ENCODE measurements around the gene ATXN3L. TPM values are rescaled to one million over a fixed set of nuclear protein-coding genes. Genes with fewer than 3 reads are reported as not detected.

Gene ATXN3L
- total RNA-seq, 1 experiment from 2014 or later, result not detected

- Mint-ChIP-seq H3K27ac (ENCODE audit: low read depth, unreplicated experiment) (no peak overlapping the region), H3K4me1 (ENCODE audit: insufficient read depth, unreplicated experiment) (no peaks in the 10 kb centered on the region), H3K27me3 (ENCODE audit: insufficient read depth, unreplicated experiment) (no peaks in the 10 kb centered on the region), H3K36me3 (ENCODE audit: insufficient read depth, unreplicated experiment) (no peaks in the 10 kb centered on the region), H3K4me3 (ENCODE audit: unreplicated experiment) (no peak overlapping the region), H3K9me3 (ENCODE audit: unreplicated experiment) (no peaks in the 10 kb centered on the region)
- DNase-seq (ENCODE audit: unreplicated experiment), result no peak
- TF ChIP-seq CTCF (IDR thresholded peaks at IDR 0.05; ENCODE audit: unreplicated experiment), result no peak
- no TSS peak for BruUV-seq (replicated peaks)
- POLR2A ChIA-PET, result no interaction called here
- CTCF ChIA-PET, result interaction anchor here (1.5 kb wide), 1 partner anchor 141 kb away, joined by 3 read pairs; no protein-coding TSS in a partner anchor
- intact Hi-C loops (cut with micrococcal nuclease), result no loop called here
Measured at GRCh38 chrX:13346646-13347045, 26.8 kb upstream of the ATXN3L start.

DNA sequence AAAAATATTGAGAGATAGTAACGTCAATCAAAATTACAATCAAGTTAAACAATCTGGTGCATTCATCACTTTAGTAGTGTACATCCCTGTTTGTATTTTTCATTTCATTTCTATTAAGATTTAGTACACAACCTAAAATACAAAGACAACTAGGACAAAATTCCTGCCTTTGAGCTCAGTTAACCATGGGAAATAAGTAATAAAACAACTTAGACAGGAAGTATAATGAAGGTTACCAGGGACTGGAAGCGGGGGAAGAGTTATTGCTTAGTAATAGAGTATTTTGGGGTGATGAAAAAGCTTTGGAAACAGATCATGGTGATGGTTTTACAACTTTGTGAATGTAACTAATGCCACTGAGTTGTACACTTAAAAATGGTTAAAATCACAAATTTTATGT lies 25.6 kb upstream of the ATXN3L start:
- ChIA-PET CTCF (no interaction called here), POLR2A (no interaction called here)
- H3K4me3 Mint-ChIP-seq (ENCODE audit: unreplicated experiment), result no peak overlapping the region
- no peaks in the 10 kb centered on the region for H3K36me3 Mint-ChIP-seq (ENCODE audit: insufficient read depth, unreplicated experiment)
- BruUV-seq (replicated peaks), result no TSS peak
- no peak for DNase-seq (ENCODE audit: unreplicated experiment)
- H3K4me1 Mint-ChIP-seq (ENCODE audit: insufficient read depth, unreplicated experiment), result no peaks in the 10 kb centered on the region
- no peaks in the 10 kb centered on the region for H3K9me3 Mint-ChIP-seq (ENCODE audit: unreplicated experiment)
- no peaks in the 10 kb centered on the region for H3K27me3 Mint-ChIP-seq (ENCODE audit: insufficient read depth, unreplicated experiment)
- no peak overlapping the region for H3K27ac Mint-ChIP-seq (ENCODE audit: low read depth, unreplicated experiment)
- no peak for TF ChIP-seq CTCF (IDR thresholded peaks at IDR 0.05; ENCODE audit: unreplicated experiment)
- intact Hi-C loops (cut with micrococcal nuclease), result no loop called here

DNA sequence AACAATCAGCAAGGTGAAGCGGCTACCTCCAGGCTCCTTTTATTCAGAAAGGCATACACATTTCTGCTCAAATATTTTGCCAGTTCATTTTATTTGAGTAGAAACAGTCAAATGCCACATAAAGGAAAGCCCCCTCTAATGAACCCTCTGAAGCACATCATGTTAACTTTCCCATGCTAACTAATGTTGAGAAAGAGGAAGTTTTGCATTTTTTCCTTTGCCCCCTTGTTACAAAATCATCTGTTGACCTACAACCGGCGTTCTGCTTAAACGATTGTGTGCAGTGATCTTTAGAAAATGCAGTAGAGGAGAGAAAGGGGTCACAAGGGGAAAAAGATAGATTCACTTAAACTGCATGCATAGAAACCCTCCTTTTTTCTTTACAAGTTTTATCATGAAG lies 25.2 kb upstream of the ATXN3L start:
- no peak for TF ChIP-seq CTCF (IDR thresholded peaks at IDR 0.05; ENCODE audit: unreplicated experiment)
- H3K36me3 Mint-ChIP-seq (ENCODE audit: insufficient read depth, unreplicated experiment), result no peaks in the 10 kb centered on the region
- H3K4me3 Mint-ChIP-seq (ENCODE audit: unreplicated experiment), result no peak overlapping the region
- H3K9me3 Mint-ChIP-seq (ENCODE audit: unreplicated experiment), result no peaks in the 10 kb centered on the region
- CTCF ChIA-PET, result no interaction called here
- H3K27me3 Mint-ChIP-seq (ENCODE audit: insufficient read depth, unreplicated experiment), result no peaks in the 10 kb centered on the region
- no peaks in the 10 kb centered on the region for H3K4me1 Mint-ChIP-seq (ENCODE audit: insufficient read depth, unreplicated experiment)
- BruUV-seq (replicated peaks), result no TSS peak
- H3K27ac Mint-ChIP-seq (ENCODE audit: low read depth, unreplicated experiment), result no peak overlapping the region
- DNase-seq (ENCODE audit: unreplicated experiment), result no peak
- POLR2A ChIA-PET, result no interaction called here
- intact Hi-C loops (cut with micrococcal nuclease), result no loop called here

- TF ChIP-seq CTCF (IDR thresholded peaks at IDR 0.05; ENCODE audit: unreplicated experiment), result no peak
- POLR2A ChIA-PET, result interaction anchor here (0.7 to 1.0 kb wide), 2 partner anchors 20 to 94 kb away, joined by 3 read pairs; no protein-coding TSS in a partner anchor
- H3K36me3 Mint-ChIP-seq (ENCODE audit: insufficient read depth, unreplicated experiment), result no peaks in the 10 kb centered on the region
- H3K27ac Mint-ChIP-seq (ENCODE audit: low read depth, unreplicated experiment), result no peak overlapping the region
- CTCF ChIA-PET, result interaction anchor here (0.6 to 1.2 kb wide), 3 partner anchors 16 to 283 kb away, joined by 3 read pairs; no protein-coding TSS in a partner anchor
- no peak overlapping the region for H3K4me3 Mint-ChIP-seq (ENCODE audit: unreplicated experiment)
- DNase-seq (ENCODE audit: unreplicated experiment), result no peak
- intact Hi-C loops (cut with micrococcal nuclease), result no loop called here
- H3K4me1 Mint-ChIP-seq (ENCODE audit: insufficient read depth, unreplicated experiment), result no peaks in the 10 kb centered on the region
- H3K9me3 Mint-ChIP-seq (ENCODE audit: unreplicated experiment), result no peaks in the 10 kb centered on the region
- H3K27me3 Mint-ChIP-seq (ENCODE audit: insufficient read depth, unreplicated experiment), result no peaks in the 10 kb centered on the region
- no TSS peak for BruUV-seq (replicated peaks)
Measured at GRCh38 chrX:13341491-13342101, 21.7 kb upstream of the ATXN3L start.
